HG03378 (cell line): ENCODE results near the gene ARHGAP22.
"Not testable (repeated sequence)": the region's sequence is repeated elsewhere in the genome, so short reads cannot be mapped to it uniquely, and the experiment has no call there.

ENCODE experiments used
- ATAC-seq: cut with Tn5 transposase; IDR thresholded peaks from one replicate; pipeline ENCODE4 v1.9.1; 2021; ENCODE audit warnings: mild to moderate bottlenecking, moderate library complexity; ENCODE audit not compliant: unreplicated experiment

The ARHGAP22 gene

DNA sequence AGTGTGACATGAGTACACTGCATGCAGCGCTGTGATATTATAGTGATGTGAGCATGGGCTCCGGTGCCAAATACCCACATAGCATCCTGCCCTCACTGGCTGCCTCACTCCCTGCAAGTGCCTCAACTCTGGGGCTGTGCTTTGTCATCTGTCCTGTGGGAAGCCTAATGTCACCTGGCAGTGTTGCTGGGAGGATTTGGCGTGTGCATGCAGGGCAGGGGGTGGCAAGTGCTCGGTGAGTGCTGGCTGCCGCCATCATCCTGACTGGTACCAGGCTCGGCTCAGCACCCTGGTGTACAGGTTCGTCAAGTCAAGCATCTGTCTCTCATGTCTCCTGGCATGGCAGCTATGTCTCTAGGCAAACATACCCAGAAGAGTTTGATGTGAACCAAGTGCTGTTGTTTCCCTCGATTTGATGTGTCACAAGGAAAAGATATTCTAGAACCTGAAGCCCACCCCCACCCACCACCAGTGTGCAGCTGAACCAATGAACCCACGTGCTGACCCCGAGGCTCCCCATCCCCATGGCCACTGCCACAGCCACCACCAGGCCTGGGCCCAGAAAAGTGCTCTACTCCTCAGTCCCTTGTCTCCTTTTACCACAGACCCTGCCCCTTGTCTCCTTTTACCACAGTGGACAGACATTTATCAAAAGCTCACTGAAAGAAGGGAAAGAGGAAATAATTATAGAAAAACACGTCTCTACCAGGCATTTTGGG, 162.6 kb downstream of the ARHGAP22 start:
- no peak for ATAC-seq

GRCh38 chr10:48440771-48441170, 164.1 kb downstream of the ARHGAP22 start:
- ATAC-seq, result no peak

DNA sequence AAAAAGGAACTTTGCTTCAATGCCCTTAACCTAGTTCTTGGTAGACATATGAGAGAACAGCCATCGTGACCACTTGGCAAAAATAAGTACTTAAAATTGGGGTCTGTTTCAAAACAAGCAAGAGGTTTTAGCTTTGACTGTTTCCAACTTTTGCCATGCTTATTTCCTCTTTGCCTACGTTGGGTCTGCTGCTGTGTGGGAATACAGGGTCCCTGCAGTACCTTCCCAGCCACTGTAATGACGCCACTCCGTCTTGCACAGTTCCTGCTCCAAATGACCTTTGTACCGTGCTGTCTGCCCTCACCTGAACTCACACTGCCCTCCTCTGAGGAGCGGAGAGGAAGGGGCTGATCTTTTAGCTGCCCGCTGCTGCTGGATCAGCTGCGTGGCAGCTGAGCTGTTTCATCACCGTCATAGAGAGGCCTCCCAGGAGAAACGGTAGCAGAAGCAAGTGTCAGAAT, 165.3 kb downstream of the ARHGAP22 start:
- no peak for ATAC-seq

GRCh38 chr10:48439031-48439430, 165.8 kb downstream of the ARHGAP22 start:
- ATAC-seq, result no peak

- no peak for ATAC-seq
These were observed 167.3 kb downstream of the ARHGAP22 start for GRCh38 chr10:48437546-48437945.

GRCh38 chr10:48431871-48432270, 173.0 kb downstream of the ARHGAP22 start:
- no peak for ATAC-seq

- no peak for ATAC-seq
These were observed 174.4 kb downstream of the ARHGAP22 start for GRCh38 chr10:48430402-48430993.

- ATAC-seq, result no peak
These were observed 175.6 kb downstream of the ARHGAP22 start for GRCh38 chr10:48429309-48429708.

DNA sequence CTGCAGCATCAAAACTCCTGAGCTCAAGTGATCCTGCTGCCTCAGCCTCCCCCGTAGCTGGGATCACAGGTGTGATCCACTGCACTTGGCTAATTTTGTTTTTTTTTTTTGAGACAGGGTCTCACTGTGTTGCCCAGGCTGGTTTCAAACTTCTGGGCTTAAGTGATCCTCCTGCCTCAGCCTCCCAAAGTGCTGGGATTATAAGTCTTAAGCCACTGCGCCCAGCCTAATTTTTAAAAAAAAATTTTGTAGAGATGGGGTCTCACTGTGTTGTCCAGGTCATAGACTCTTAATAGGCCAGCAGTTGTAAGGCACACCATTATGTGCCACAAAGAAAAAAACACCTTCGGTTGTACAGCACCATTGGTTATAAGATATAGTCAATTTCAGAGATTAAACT, 176.0 kb downstream of the ARHGAP22 start:
- no peak for ATAC-seq

DNA sequence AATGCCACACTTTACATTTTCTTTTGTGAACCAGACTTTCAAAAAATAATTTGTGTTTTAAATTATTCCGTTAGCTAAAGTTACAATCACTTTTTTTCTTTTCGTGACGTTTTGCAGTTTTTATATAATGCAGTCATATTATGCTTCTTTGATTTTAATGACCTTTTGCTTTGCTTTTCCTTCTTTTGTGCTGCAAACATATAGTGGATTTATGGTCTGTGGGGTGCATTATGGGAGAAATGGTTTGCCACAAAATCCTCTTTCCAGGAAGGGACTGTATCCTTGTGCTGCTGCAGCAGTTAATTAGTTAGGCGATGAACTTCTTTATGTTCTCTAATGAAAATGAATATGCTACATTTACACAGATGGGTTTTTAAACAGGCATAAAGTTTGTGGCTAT, 181.0 kb downstream of the ARHGAP22 start:
- ATAC-seq, result no peak

GRCh38 chr10:48421862-48422261, 183.0 kb downstream of the ARHGAP22 start:
- ATAC-seq, result not testable (repeated sequence)

DNA sequence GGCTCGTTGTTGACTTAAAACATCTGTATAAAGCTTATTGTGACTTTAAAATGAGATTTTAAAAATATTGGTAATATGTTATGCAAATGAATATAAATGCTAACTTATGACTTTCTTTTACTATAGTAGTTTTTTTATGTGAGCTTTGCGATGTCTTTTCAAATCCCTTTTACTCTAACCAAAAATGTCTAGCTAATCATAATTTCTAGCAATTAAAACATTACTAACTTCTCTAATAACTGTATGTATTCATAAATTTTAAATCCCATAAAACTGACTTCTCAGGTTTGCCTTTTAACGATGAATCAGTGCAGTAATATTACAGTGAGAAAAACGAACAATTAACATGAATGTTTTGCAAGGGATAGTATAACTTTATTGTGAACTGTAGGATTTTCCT, 185.2 kb downstream of the ARHGAP22 start:
- ATAC-seq, result no peak

DNA sequence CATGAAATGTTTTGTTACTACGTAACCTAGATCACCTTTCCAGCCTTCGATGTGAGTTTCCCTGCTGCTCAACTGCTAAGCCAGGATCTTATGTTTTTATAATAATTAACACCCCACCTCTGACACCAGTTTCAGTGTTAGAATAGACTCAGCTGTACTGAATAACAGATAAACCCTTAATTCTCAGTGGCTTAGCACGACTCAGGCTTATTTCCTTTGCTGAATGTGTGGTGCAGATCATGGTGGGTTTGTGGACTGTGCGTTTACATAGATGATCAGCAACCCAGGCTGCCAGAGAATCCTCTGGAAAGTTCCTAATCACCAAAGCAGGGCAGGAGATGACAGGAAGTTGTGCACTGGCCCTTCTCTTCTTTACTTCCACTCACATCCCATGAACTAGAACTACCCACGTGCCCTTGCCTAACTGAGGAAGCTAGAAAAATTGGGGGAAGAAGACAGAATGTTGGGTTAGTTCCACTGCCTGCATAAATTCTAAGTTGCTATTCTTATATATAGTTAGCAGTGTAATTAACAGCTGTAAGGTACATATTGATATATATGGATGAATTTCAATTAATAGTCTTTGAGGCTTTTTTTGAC, 186.6 kb downstream of the ARHGAP22 start:
- no peak for ATAC-seq

GRCh38 chr10:48417374-48417773, 187.5 kb downstream of the ARHGAP22 start:
- ATAC-seq, result no peak

GRCh38 chr10:48416584-48417232, 188.2 kb downstream of the ARHGAP22 start:
- no peak for ATAC-seq

- no peak for ATAC-seq
These were observed 190.1 kb downstream of the ARHGAP22 start for GRCh38 chr10:48414778-48415177.

- no peak for ATAC-seq
These were observed 190.7 kb downstream of the ARHGAP22 start for GRCh38 chr10:48414160-48414559.

- ATAC-seq, result no peak
These were observed 191.9 kb downstream of the ARHGAP22 start for GRCh38 chr10:48412933-48413332.

DNA sequence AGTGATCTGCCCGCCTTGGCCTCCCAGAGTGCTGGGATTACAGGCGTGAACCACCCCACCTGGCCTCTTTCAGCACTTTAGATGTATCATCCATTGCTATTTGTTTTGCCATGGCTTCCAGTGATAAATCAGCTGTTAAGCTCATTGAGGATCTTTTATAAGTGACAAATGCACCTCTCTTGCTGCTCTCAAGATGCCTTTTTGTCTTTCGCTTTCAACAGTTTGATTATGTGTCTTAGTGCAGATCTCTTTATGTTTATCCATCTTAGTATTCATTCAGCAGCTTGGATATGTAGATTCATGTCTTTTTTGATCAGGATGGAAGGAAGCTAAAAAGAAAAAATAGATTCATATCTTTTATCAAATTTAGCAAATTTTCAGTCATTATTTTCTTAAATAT, 192.8 kb downstream of the ARHGAP22 start:
- ATAC-seq, result no peak

DNA sequence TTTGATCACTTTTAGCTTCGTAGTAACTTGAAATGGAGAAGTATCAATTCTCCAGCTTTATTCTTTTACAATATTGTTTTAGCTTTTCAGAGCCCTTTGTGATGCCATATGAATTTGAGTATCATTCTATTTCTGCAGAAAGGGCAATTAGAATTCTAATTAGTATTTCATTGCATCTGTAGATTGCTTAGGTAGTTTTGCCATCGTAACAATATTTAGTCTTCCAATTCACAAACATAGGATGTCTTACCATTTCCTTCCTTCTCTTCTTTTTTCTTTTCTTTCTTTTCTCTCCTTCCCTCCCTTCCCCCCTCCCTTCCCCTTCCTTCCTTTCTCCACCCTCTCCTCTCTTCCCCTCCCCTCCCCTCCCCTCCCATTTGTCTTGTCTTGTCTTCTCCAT, 193.4 kb downstream of the ARHGAP22 start:
- ATAC-seq, result no peak

DNA sequence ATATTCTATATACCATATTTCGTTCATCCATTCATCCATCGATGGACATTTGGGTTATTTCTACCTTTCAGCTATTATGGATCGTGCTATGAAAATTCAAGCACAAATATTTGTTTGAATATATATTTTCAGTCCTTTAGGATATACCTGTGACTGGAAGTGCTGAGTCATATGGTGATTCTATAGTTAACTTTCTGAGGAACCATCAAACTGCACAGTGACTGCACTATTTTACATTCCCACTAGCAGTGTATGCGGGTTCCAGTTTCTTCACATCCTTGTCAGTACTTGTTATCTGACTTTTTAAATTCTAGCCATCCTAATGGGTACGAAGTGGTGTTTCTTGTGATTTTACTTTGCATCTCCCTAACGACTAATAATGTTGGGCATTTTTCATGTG, 194.4 kb downstream of the ARHGAP22 start:
- no peak for ATAC-seq

DNA sequence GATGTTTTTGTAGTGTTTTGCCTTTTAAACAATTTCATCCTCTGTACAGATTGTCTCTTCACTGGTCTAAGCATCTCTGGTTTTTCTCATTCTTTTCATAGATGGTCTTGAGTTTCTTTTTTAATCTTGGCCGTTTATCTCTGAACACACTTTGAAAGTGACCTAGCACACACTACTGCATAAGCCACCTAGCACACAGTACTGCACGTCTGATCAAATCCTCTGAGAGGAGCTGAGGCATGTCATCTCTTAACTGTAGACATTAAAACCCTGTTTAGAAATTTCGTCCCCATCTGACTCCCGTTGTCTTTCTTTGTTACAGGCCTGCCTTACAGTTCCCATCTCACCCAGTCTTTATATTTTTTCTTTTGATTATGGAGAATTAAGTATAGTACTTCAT, 198.2 kb downstream of the ARHGAP22 start:
- ATAC-seq, result no peak
